GM12878 (cell line): ENCODE results near the gene VMAC. TPM values are rescaled to one million over a fixed set of nuclear protein-coding genes. Genes with fewer than 3 reads are reported as not detected.
A peak's percentile ranks its signal among the peaks of the same experiment; 100 is the strongest.

Experiments
- ATAC-seq: fragments of 200-7000 bp; cut with Tn5 transposase; 3 replicates; pipeline ENCODE4 v1.9.1; 2020; ENCODE audit warnings: mild to moderate bottlenecking, moderate library complexity
- BruUV-seq: library from RNA; stranded (reverse); fragments of 400-500 nt; replicated peaks from 2 replicates; lab custom pipeline; 2021; lab: Mats Ljungman, UMichigan
- CTCF ChIA-PET: fragments of 300-600 bp; sonication (Branson Sonifier 250); formaldehyde crosslinking; extraction: SDS; loops from one replicate; lab custom pipeline; 2021; ENCODE audit warnings: inconsistent platforms; lab: Yijun Ruan, JAX
- POLR2A ChIA-PET: fragments of 350-600 bp; formaldehyde crosslinking; extraction: SDS; loops from one replicate; lab custom pipeline; 2021; ENCODE audit warnings: inconsistent platforms; lab: Charles Lee
- RAD21 ChIA-PET: fragments of 300-600 bp; sonication (Branson Sonifier 250); formaldehyde crosslinking; loops from one replicate; lab custom pipeline; 2023; ENCODE audit warnings: antibody characterized with exemption; ENCODE audit not compliant: unreplicated experiment; lab: Charles Lee
- SMC1A ChIA-PET: fragments of 300-600 bp; sonication (Branson Sonifier 250); formaldehyde crosslinking; loops from one replicate; lab custom pipeline; 2023; ENCODE audit not compliant: unreplicated experiment, uncharacterized antibody; lab: Charles Lee
- DNase-seq: peaks from one replicate; pipeline ENCODE4 v3.0.0-alpha.2; 2011; ENCODE audit warnings: low read depth, low spot score
- FAIRE-seq: peaks from 3 replicates; lab custom pipeline; 2011; peaks lifted over from hg19 to GRCh38; lab: Jason Lieb, UNC
- H2AFZ ChIP-seq: 2 replicates; pipeline ENCODE4 v1.6.0; 2011; ENCODE audit warnings: low read depth, low read length, control low read depth; ENCODE audit not compliant: control insufficient read depth
- H3K27ac ChIP-seq: 2 replicates; pipeline ENCODE4 v1.5.1; 2011; ENCODE audit warnings: control low read depth; ENCODE audit not compliant: control insufficient read depth, insufficient read depth
- H3K27me3 ChIP-seq, 2 experiments: replicated peaks in 1 of 2; 2 replicates each; pipeline versions ENCODE4 v1.6.0 to v1.6.1; 2011; ENCODE audit warnings: low read length in 1 of 2; ENCODE audit not compliant: control insufficient read depth in 2 of 2, insufficient read depth in 2 of 2
- H3K36me3 ChIP-seq, 2 experiments: 2 replicates each; pipeline ENCODE4 v1.5.1; 2011; ENCODE audit warnings: low read length in 1 of 2; ENCODE audit not compliant: control insufficient read depth in 2 of 2, insufficient read depth in 2 of 2
- H3K4me1 ChIP-seq: 2 replicates; pipeline ENCODE4 v1.6.1; 2011; ENCODE audit warnings: mild to moderate bottlenecking, low read length, moderate library complexity, mixed read lengths; ENCODE audit not compliant: control insufficient read depth, insufficient read depth
- H3K4me2 ChIP-seq: 2 replicates; pipeline ENCODE4 v1.6.0; 2011; ENCODE audit warnings: control low read depth; ENCODE audit not compliant: control insufficient read depth, insufficient read depth
- H3K4me3 ChIP-seq: fragments of 200-600 bp; sonication (generic); 2 replicates; pipeline ENCODE4 v1.5.1; 2016
- H3K79me2 ChIP-seq: 2 replicates; pipeline ENCODE4 v1.6.0; 2011; ENCODE audit warnings: low read length; ENCODE audit not compliant: control insufficient read depth, insufficient read depth
- H3K9ac ChIP-seq: 2 replicates; pipeline ENCODE4 v1.8.0; 2011; ENCODE audit warnings: low read length, control low read depth, mixed read lengths; ENCODE audit not compliant: control insufficient read depth, insufficient read depth
- H3K9me3 ChIP-seq: replicated peaks from 3 replicates; pipeline ENCODE4 v1.5.1; 2011; ENCODE audit warnings: mild to moderate bottlenecking, low read length; ENCODE audit not compliant: control insufficient read depth, insufficient read depth
- H4K20me1 ChIP-seq: 2 replicates; pipeline ENCODE4 v1.6.0; 2011; ENCODE audit not compliant: control insufficient read depth, insufficient read depth
- BHLHE40 ChIP-seq, 2 experiments: fragments of 450-650 bp in 1 of 2; IDR thresholded peaks; 2 replicates each; pipeline ENCODE4 v1.6.1; 2011 to 2017; ENCODE audit warnings: low read depth in 2 of 2, borderline replicate concordance in 1 of 2, improper control_type of control experiment in 1 of 2, low read length in 1 of 2, mild to moderate bottlenecking in 1 of 2
- CBFB ChIP-seq: IDR thresholded peaks from 2 replicates; pipeline ENCODE4 v1.6.1; 2016; ENCODE audit warnings: antibody characterized with exemption, low read depth
- CREB1 ChIP-seq: IDR thresholded peaks from 2 replicates; pipeline ENCODE4 v1.6.1; 2012; ENCODE audit warnings: low read depth, mild to moderate bottlenecking, inconsistent platforms
- CREM ChIP-seq: IDR thresholded peaks from 2 replicates; pipeline ENCODE4 v1.6.1; 2014; ENCODE audit warnings: antibody characterized with exemption, low read depth
- HDAC6 ChIP-seq: fragments of 200-600 bp; sonication (generic); IDR thresholded peaks from one replicate; pipeline ENCODE4 v1.8.0; 2017; ENCODE audit warnings: antibody characterized with exemption; ENCODE audit not compliant: unreplicated experiment
- NFXL1 ChIP-seq: fragments of 450-650 bp; IDR thresholded peaks from 2 replicates; pipeline ENCODE4 v1.6.1; 2017; ENCODE audit warnings: antibody characterized with exemption, mild to moderate bottlenecking, borderline replicate concordance
- NR2C2 ChIP-seq: IDR thresholded peaks from 2 replicates; pipeline ENCODE4 v1.6.1; 2011; ENCODE audit warnings: borderline replicate concordance, low read depth; ENCODE audit not compliant: control insufficient read depth, insufficient read length
- POLR2A ChIP-seq: IDR thresholded peaks from 2 replicates; pipeline ENCODE4 v1.6.1; 2011; ENCODE audit warnings: low read depth, mild to moderate bottlenecking, low read length
- POU2F2 ChIP-seq: IDR thresholded peaks from 3 replicates; pipeline ENCODE4 v1.6.1; 2011; ENCODE audit warnings: low read depth, mild to moderate bottlenecking, low read length, borderline replicate concordance
- WGBS: methylation state at CpG from one replicate; pipeline ENCODE4 v1.1.6; 2016; ENCODE audit warnings: low lambda C conversion rate; ENCODE audit not compliant: insufficient replicate concordance, insufficient coverage; ENCODE audit errors: missing lambda C conversion rate; 5-methylcytosine and 5-hydroxymethylcytosine counted together
- in situ Hi-C: fragments of 300-500 bp; cut with MboI; formaldehyde crosslinking; loops from 9 replicates; pipeline ENCODE4 v1.14.3; 2018; ENCODE audit warnings: mixed read lengths
- intact Hi-C: fragments of 100-400 bp; cut with micrococcal nuclease; formaldehyde crosslinking; loops from one replicate; pipeline ENCODE4 v1.14.2; 2022; ENCODE audit not compliant: unreplicated experiment
- polyA plus RNA-seq, 11 experiments: library from polyadenylated mRNA; depleted of rRNA in 4 of 11; unstranded in 6 of 11; stranded (reverse) in 5 of 11; fragments of >200 nt; fragmentation: Nextera tagmentation in 4 of 11; fragmentation: Illumina TruSeq in 1 of 11; extraction: Ambion mirVana in 4 of 11; extraction: Trizol in 1 of 11; gene quantifications; 1 replicate in 1 of 11; 2 replicates in 10 of 11; pipeline versions ENCODE4 v1.2.1 to v1.2.3, GENCODE V29; 2011 to 2016; ENCODE audit warnings: inconsistent platforms in 2 of 11, missing spikeins in 2 of 11, low read depth in 1 of 11
- total RNA-seq, 4 experiments: library from RNA; depleted of rRNA in 3 of 4; stranded (reverse); fragments of >200 nt in 3 of 4; fragmentation: Illumina TruSeq in 1 of 4; extraction: Trizol in 1 of 4; gene quantifications; 2 replicates each; pipeline versions ENCODE4 v1.2.1 to v1.2.3, GENCODE V29; 2013 to 2021
- TF ChIP-seq, protein P1 (sequence below): fragments of 450-650 bp; conservative IDR thresholded peaks from 2 replicates; pipeline ENCODE4 v1.6.1; 2017; ENCODE audit warnings: mild to moderate bottlenecking, moderate library complexity
- TF ChIP-seq, protein P2 (sequence below): fragments of 450-650 bp; IDR thresholded peaks from 2 replicates; pipeline ENCODE4 v1.6.1; 2018; ENCODE audit warnings: borderline replicate concordance, mild to moderate bottlenecking; ENCODE audit not compliant: partially characterized antibody

VMAC gene
- total and polyA plus RNA-seq, 10 of the 15 experiments (the other 5 are each of a cell fraction or from before 2014, with no cell fraction given), result 0.18 to 6.8 (median 1.8) TPM

DNA sequence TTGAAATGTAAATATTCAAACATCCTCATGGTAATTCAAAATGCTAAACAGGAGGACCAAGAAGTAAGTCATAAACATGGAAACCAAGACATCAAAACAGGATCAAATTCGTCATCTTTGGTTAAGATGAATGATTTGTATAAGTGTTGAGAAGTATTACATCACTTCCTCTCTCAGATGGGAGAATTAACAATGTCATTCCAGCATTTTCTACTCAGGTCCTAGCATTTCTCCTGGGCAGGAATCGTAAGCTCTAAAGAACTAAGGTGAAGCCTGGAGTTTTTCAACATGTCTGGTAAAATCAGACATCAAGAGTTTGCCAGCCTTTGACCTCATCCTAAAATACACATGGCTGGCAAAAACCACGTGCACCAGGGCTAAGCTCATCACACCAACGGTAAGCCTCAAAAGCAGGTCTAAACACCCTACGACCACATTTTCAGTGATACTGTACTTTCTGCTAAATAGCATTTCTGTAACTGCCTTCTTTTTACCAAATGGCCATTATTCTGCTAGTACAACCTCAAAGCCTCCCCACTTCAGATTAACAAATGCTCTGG lies 48.4 kb downstream of the VMAC start:
- FAIRE-seq (peak; percentile 54), DNase-seq (no peak), ATAC-seq (no peak)
- Histone ChIP-seq H3K36me3 (peaks cover 6 to 15% of the 10 kb centered on the region in 2 experiments; a peak in 3 of 4 replicates), H3K27me3 (no peaks in the 10 kb centered on the region), H3K4me2 (no peak overlapping the region), H2AFZ (no peak overlapping the region), H3K4me1 (peaks cover 22% of the 10 kb centered on the region), H3K27ac (no peak overlapping the region), H3K9me3 (no peaks in the 10 kb centered on the region), H3K9ac (no peak overlapping the region), H4K20me1 (no peaks in the 10 kb centered on the region; the same call in none of the 2 replicates), H3K4me3 (no peak overlapping the region), H3K79me2 (peaks cover 52% of the 10 kb centered on the region)
- BruUV-seq, result no TSS peak
- intact Hi-C loops, result no loop called here
- in situ Hi-C loops, result no loop called here
- TF ChIP-seq CREB1 (peak; percentile 52), POU2F2 (no peak), CREM (0 out of 2 replicates have a peak, but pooled peaks have one; percentile 18), POLR2A (no peak), HDAC6 (no peak)
- ChIA-PET SMC1A (no interaction called here), RAD21 (no interaction called here), POLR2A (no interaction called here), CTCF (interaction anchor here (1.0 to 4.0 kb wide), 2 partner anchors 15 to 69 kb away, joined by 3 to 16 read pairs; no protein-coding TSS in a partner anchor)
- 69% methylated on average over 5 of the region's 5 CpGs for WGBS

DNA sequence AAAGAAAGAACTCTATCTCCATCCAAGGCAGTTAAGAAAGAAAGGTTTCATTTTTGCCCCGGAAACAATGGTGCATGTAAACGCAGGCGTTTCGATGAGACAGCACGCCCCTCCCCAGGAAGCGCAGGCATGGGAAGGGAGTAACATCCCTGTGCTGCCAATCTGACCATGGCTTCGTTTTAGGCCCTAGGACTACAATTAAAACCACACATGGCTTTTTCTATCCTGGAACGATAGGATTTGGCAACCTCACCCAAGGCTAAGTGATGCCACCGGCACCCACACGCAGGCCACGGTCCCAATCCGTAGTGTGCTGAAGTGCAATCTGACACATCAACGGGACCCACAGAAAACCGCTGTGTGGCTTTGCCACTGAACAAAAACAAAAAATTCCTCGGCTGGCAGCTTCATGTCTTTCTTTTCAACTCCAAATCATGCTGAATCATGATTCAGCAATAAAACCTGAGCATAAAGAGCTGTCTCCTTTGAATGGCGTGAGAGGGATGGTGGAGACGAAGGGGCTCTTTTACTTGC lies 49.1 kb downstream of the VMAC start:
- no peak overlapping the region for H3K27ac ChIP-seq
- in situ Hi-C loops, result no loop called here
- SMC1A ChIA-PET, result no interaction called here
- H3K4me1 ChIP-seq, result peaks cover 22% of the 10 kb centered on the region
- ATAC-seq (no peak), DNase-seq (no peak), FAIRE-seq (no peak)
- intact Hi-C loops, result no loop called here
- no peak overlapping the region for H3K4me2 ChIP-seq
- no peak overlapping the region for H2AFZ ChIP-seq
- H3K79me2 ChIP-seq, result peaks cover 58% of the 10 kb centered on the region
- TF ChIP-seq BHLHE40 (IDR thresholded peaks at IDR 0.05; ENCODE audit: borderline replicate concordance in 1 of 2, low read depth in 2 of 2, low read length in 1 of 2), result no peak
- no peak for TF ChIP-seq NFXL1
- TF ChIP-seq NR2C2, result no peak
- TF ChIP-seq, protein P1, sequence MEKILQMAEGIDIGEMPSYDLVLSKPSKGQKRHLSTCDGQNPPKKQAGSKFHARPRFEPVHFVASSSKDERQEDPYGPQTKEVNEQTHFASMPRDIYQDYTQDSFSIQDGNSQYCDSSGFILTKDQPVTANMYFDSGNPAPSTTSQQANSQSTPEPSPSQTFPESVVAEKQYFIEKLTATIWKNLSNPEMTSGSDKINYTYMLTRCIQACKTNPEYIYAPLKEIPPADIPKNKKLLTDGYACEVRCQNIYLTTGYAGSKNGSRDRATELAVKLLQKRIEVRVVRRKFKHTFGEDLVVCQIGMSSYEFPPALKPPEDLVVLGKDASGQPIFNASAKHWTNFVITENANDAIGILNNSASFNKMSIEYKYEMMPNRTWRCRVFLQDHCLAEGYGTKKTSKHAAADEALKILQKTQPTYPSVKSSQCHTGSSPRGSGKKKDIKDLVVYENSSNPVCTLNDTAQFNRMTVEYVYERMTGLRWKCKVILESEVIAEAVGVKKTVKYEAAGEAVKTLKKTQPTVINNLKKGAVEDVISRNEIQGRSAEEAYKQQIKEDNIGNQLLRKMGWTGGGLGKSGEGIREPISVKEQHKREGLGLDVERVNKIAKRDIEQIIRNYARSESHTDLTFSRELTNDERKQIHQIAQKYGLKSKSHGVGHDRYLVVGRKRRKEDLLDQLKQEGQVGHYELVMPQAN, result no peak
- no peak for TF ChIP-seq POLR2A
- TF ChIP-seq CBFB, result no peak
- TF ChIP-seq, protein P2, sequence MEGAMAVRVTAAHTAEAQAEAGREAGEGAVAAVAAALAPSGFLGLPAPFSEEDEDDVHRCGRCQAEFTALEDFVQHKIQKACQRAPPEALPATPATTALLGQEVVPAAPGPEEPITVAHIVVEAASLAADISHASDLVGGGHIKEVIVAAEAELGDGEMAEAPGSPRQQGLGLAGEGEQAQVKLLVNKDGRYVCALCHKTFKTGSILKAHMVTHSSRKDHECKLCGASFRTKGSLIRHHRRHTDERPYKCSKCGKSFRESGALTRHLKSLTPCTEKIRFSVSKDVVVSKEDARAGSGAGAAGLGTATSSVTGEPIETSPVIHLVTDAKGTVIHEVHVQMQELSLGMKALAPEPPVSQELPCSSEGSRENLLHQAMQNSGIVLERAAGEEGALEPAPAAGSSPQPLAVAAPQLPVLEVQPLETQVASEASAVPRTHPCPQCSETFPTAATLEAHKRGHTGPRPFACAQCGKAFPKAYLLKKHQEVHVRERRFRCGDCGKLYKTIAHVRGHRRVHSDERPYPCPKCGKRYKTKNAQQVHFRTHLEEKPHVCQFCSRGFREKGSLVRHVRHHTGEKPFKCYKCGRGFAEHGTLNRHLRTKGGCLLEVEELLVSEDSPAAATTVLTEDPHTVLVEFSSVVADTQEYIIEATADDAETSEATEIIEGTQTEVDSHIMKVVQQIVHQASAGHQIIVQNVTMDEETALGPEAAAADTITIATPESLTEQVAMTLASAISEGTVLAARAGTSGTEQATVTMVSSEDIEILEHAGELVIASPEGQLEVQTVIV, result no peak
- no peak overlapping the region for H3K4me3 ChIP-seq
- POLR2A ChIA-PET, result no interaction called here
- H4K20me1 ChIP-seq, result no peaks in the 10 kb centered on the region; the same call in none of the 2 replicates
- no peak overlapping the region for H3K9ac ChIP-seq
- peaks cover 6 to 15% of the 10 kb centered on the region in 2 experiments; a peak in 3 of 4 replicates for H3K36me3 ChIP-seq
- H3K27me3 ChIP-seq, result no peaks in the 10 kb centered on the region
- CTCF ChIA-PET, result interaction anchor here (1.0 to 4.0 kb wide), 2 partner anchors 14 to 69 kb away, joined by 3 to 16 read pairs; no protein-coding TSS in a partner anchor
- RAD21 ChIA-PET, result interaction anchor here (1.6 kb wide), 1 partner anchor 14 kb away, joined by 3 read pairs; no protein-coding TSS in a partner anchor
- H3K9me3 ChIP-seq, result no peaks in the 10 kb centered on the region
- no TSS peak for BruUV-seq
- 94% methylated on average over 17 of the region's 17 CpGs for WGBS
